ENCODE measurements around the gene IPO4. TPM values are rescaled to one million over a fixed set of nuclear protein-coding genes. Genes with fewer than 3 reads are reported as not detected.

Gene IPO4
- total and polyA plus RNA-seq, 9 of the 15 experiments (the other 6 are each of a cell fraction or from before 2014, with no cell fraction given): 7.3 to 122 (median 31.8) TPM

DNA sequence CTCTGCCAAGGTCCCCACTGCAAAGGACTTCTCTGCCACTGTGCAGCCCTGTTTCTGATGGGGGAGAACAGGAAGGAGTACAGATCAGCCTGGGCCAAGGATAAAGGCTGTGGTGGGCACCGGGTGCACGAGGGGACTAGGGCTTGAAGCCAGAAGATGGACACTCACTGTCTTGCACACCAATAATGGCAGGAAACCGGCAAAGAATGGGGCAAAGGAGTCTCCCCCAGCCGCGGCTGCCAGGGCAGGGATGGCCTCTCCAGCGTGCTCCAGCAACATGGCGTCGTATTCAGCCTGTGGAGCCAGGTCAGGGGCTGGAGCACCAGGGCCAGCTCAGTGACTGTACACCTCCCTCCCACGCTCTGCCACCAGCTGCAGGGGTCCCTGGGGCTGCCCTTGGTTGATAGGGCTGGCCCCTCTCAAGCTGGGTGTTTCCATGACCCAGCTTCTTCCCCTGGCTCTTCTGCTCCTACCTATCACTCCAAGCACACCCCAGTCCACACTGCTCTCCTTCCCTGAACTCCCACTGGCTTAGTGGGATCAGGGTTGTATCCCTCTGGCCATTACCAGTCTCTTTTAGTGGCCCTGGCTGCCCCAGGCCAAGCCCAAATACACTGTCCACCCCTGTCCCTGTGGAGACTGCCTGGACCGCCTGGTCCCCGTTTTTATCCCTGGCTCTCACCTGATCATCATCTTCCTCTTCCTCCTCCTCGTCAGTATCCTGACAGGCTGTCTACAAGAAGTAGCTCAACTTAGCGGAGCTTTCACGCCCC lies 6.3 kb downstream of the IPO4 start:
- H3K4me2 ChIP-seq (ENCODE audit: insufficient read depth, low read length): no peak overlapping the region
- H3K27me3 ChIP-seq (ENCODE audit: control insufficient read depth in 2 of 2, insufficient read depth in 2 of 2, low read length in 2 of 2): no peaks in the 10 kb centered on the region
- peaks cover 86% of the 10 kb centered on the region; the same call in 2 of the 3 replicates for H3K36me3 ChIP-seq (ENCODE audit: control insufficient read depth, insufficient read depth, low read length)
- DNase-seq (ENCODE audit: extremely low read depth in 1 of 4, low spot score in 3 of 4): no peak
- FAIRE-seq: no peak
- TF ChIP-seq PPARD (CRISPR knock-in tag; IDR thresholded peaks at IDR 0.05) (no peak), RBFOX2 (IDR thresholded peaks at IDR 0.05; ENCODE audit: low read depth, low read length) (peak; percentile 48), POLR2G (IDR thresholded peaks at IDR 0.05; ENCODE audit: low read depth, low read length) (peak; percentile 3; the same call in 1 of the 2 replicates)
- H3K27ac ChIP-seq (ENCODE audit: extremely low read depth, low read depth, low read length): no peak overlapping the region
- H4K20me1 ChIP-seq (replicated peaks; ENCODE audit: control insufficient read depth, insufficient read depth, low read length): no peaks in the 10 kb centered on the region
- POLR2A ChIA-PET: no interaction called here
- peaks cover 0 to 4% of the 10 kb centered on the region in 2 experiments; a peak in 2 of 5 replicates for H3K4me1 ChIP-seq (replicated peaks in 1 of 2; ENCODE audit: control insufficient read depth in 2 of 2, insufficient read depth in 2 of 2, low read length in 2 of 2)
- H2AFZ ChIP-seq (ENCODE audit: low read depth, low read length): no peak overlapping the region
- intact Hi-C loops (cut with micrococcal nuclease): no loop called here
- 86% methylated on average over 9 of the region's 14 CpGs for WGBS (ENCODE audit: insufficient coverage, low coverage, missing lambda C conversion rate)
- BruUV-seq (replicated peaks): no TSS peak
- H3K9ac ChIP-seq (ENCODE audit: insufficient read depth in 1 of 2, low read depth in 2 of 2, low read length in 2 of 2): no peak overlapping the region
- no peak overlapping the region for H3K4me3 ChIP-seq
- CTCF ChIA-PET (ENCODE audit: low intra/inter-chr PET ratio): no interaction called here
- in situ Hi-C loops (cut with MboI): no loop called here
- H3K9me1 ChIP-seq (ENCODE audit: control insufficient read depth, insufficient read depth, low read length): no peaks in the 10 kb centered on the region
- no peaks in the 10 kb centered on the region for H3K9me3 ChIP-seq (replicated peaks; ENCODE audit: control insufficient read depth, insufficient read depth, low read depth, low read length)
- ATAC-seq: no peak
- H3K79me2 ChIP-seq (ENCODE audit: control insufficient read depth, insufficient read depth, low read length): peaks cover 4% of the 10 kb centered on the region

DNA sequence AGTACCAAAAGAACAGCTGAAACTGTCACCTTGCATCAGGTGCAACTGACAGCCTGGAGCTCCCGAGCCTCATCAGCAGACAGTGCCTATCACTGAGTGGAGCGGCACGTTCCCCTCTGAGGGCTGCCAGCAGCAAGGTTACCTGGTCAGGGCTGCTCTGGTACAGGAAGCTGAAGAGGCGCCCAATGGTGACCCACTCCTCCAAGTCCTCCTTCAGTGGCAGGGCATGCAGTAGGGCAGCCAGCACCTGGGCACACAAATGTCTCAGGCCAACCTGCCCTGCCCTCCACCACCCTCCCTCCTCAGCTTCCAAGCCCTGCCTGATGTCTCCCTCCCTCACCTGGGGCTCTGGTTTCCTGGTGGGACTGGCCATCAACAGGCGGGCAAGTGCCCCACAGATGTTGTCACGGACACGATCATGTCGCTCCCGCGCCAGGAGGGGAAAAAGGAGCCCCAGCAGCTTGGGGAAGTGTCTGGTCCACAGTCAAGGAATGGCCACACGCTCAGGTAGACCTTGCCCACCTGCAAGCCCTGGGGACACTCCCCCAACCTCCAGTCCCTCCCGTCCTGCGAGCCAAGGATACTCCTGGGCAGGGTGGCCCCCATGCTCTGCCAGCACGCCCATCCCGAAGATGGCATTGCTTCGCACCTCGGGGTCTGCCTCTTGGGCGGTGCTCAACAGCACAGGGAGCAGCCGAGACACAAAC lies 7.1 kb downstream of the IPO4 start:
- no peak for FAIRE-seq
- Histone ChIP-seq H3K4me3 (no peak overlapping the region), H3K9me1 (ENCODE audit: control insufficient read depth, insufficient read depth, low read length) (no peaks in the 10 kb centered on the region), H3K79me2 (ENCODE audit: control insufficient read depth, insufficient read depth, low read length) (no peaks in the 10 kb centered on the region), H3K36me3 (ENCODE audit: control insufficient read depth, insufficient read depth, low read length) (peaks cover 78% of the 10 kb centered on the region; the same call in 2 of the 3 replicates), H3K27me3 (ENCODE audit: control insufficient read depth in 2 of 2, insufficient read depth in 2 of 2, low read length in 2 of 2) (no peaks in the 10 kb centered on the region), H3K27ac (ENCODE audit: extremely low read depth, low read depth, low read length) (no peak overlapping the region), H3K9me3 (replicated peaks; ENCODE audit: control insufficient read depth, insufficient read depth, low read depth, low read length) (no peaks in the 10 kb centered on the region), H3K4me2 (ENCODE audit: insufficient read depth, low read length) (no peak overlapping the region), H3K9ac (ENCODE audit: insufficient read depth in 1 of 2, low read depth in 2 of 2, low read length in 2 of 2) (peak overlapping the region in 1 of 2 experiments; percentile 45; a peak in 1 of 4 replicates), H3K4me1 (replicated peaks in 1 of 2; ENCODE audit: control insufficient read depth in 2 of 2, insufficient read depth in 2 of 2, low read length in 2 of 2) (no peaks in the 10 kb centered on the region; a peak in 1 of 5 replicates), H2AFZ (ENCODE audit: low read depth, low read length) (no peak overlapping the region), H4K20me1 (replicated peaks; ENCODE audit: control insufficient read depth, insufficient read depth, low read length) (no peaks in the 10 kb centered on the region)
- intact Hi-C loops (cut with micrococcal nuclease) (no loop called here), in situ Hi-C loops (cut with MboI) (no loop called here)
- 86% methylated on average over 11 of the region's 19 CpGs for WGBS (ENCODE audit: insufficient coverage, low coverage, missing lambda C conversion rate)
- TF ChIP-seq RBFOX2 (IDR thresholded peaks at IDR 0.05; ENCODE audit: low read depth, low read length): peak; percentile 65
- TF ChIP-seq, protein P1, sequence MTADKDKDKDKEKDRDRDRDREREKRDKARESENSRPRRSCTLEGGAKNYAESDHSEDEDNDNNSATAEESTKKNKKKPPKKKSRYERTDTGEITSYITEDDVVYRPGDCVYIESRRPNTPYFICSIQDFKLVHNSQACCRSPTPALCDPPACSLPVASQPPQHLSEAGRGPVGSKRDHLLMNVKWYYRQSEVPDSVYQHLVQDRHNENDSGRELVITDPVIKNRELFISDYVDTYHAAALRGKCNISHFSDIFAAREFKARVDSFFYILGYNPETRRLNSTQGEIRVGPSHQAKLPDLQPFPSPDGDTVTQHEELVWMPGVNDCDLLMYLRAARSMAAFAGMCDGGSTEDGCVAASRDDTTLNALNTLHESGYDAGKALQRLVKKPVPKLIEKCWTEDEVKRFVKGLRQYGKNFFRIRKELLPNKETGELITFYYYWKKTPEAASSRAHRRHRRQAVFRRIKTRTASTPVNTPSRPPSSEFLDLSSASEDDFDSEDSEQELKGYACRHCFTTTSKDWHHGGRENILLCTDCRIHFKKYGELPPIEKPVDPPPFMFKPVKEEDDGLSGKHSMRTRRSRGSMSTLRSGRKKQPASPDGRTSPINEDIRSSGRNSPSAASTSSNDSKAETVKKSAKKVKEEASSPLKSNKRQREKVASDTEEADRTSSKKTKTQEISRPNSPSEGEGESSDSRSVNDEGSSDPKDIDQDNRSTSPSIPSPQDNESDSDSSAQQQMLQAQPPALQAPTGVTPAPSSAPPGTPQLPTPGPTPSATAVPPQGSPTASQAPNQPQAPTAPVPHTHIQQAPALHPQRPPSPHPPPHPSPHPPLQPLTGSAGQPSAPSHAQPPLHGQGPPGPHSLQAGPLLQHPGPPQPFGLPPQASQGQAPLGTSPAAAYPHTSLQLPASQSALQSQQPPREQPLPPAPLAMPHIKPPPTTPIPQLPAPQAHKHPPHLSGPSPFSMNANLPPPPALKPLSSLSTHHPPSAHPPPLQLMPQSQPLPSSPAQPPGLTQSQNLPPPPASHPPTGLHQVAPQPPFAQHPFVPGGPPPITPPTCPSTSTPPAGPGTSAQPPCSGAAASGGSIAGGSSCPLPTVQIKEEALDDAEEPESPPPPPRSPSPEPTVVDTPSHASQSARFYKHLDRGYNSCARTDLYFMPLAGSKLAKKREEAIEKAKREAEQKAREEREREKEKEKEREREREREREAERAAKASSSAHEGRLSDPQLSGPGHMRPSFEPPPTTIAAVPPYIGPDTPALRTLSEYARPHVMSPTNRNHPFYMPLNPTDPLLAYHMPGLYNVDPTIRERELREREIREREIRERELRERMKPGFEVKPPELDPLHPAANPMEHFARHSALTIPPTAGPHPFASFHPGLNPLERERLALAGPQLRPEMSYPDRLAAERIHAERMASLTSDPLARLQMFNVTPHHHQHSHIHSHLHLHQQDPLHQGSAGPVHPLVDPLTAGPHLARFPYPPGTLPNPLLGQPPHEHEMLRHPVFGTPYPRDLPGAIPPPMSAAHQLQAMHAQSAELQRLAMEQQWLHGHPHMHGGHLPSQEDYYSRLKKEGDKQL (CRISPR knock-in tag; IDR thresholded peaks at IDR 0.05; ENCODE audit: borderline replicate concordance): no peak
- TF ChIP-seq MCM5 (IDR thresholded peaks at IDR 0.05; ENCODE audit: low read depth): no peak
- no peak for TF ChIP-seq ZBTB1 (CRISPR knock-in tag; IDR thresholded peaks at IDR 0.05; ENCODE audit: borderline replicate concordance, low read depth)
- no peak for TF ChIP-seq TARDBP (IDR thresholded peaks at IDR 0.05)
- peak; percentile 50; the same call in 1 of the 2 replicates for TF ChIP-seq POLR2G (IDR thresholded peaks at IDR 0.05; ENCODE audit: low read depth, low read length)
- DNase-seq (ENCODE audit: extremely low read depth in 1 of 4, low spot score in 3 of 4): no peak
- CTCF ChIA-PET (ENCODE audit: low intra/inter-chr PET ratio): no interaction called here
- POLR2A ChIA-PET: no interaction called here
- no TSS peak for BruUV-seq (replicated peaks)
- ATAC-seq: no peak
